BJ (cell line): Measurements from ENCODE around the gene ACTMAP. TPM values are rescaled to one million over a fixed set of nuclear protein-coding genes. Genes with fewer than 3 reads are reported as not detected.

Source experiments
- CTCF ChIA-PET: fragments of 350-600 bp; formaldehyde crosslinking; extraction: SDS; loops from one replicate; lab custom pipeline; 2021; ENCODE audit warnings: antibody characterized with exemption, inconsistent platforms; lab: Yijun Ruan, JAX
- POLR2A ChIA-PET: fragments of 300-600 bp; sonication (Branson Sonifier 250); formaldehyde crosslinking; extraction: SDS; loops from one replicate; lab custom pipeline; 2021; ENCODE audit warnings: antibody characterized with exemption; lab: Charles Lee
- DNase-seq: peaks from one replicate; pipeline ENCODE4 v3.0.0-alpha.2; 2011; ENCODE audit warnings: low read depth
- H3K27me3 ChIP-seq: 2 replicates; pipeline ENCODE4 v1.6.0; 2011; ENCODE audit warnings: low read length; ENCODE audit not compliant: control insufficient read depth, insufficient read depth
- H3K36me3 ChIP-seq: 2 replicates; pipeline ENCODE4 v1.5.1; 2011; ENCODE audit warnings: low read length; ENCODE audit not compliant: control insufficient read depth, insufficient read depth
- H3K4me3 ChIP-seq: 2 replicates; pipeline ENCODE4 v1.5.1; 2011; ENCODE audit warnings: low read depth, mild to moderate bottlenecking, control low read depth, low read length
- polyA plus RNA-seq: library from polyadenylated mRNA; depleted of rRNA; stranded (reverse); fragments of >200 nt; gene quantifications from 2 replicates; pipeline ENCODE4 v1.2.3, GENCODE V29; 2011
- TF ChIP-seq, protein P1 (sequence below): IDR thresholded peaks from 2 replicates; pipeline ENCODE4 v1.5.1; 2011; ENCODE audit warnings: low read depth, mild to moderate bottlenecking, control low read depth, inconsistent platforms, low read length, moderate library complexity; ENCODE audit not compliant: insufficient read depth

Gene ACTMAP
- polyA plus RNA-seq, 1 experiment: 5.5 TPM

DNA sequence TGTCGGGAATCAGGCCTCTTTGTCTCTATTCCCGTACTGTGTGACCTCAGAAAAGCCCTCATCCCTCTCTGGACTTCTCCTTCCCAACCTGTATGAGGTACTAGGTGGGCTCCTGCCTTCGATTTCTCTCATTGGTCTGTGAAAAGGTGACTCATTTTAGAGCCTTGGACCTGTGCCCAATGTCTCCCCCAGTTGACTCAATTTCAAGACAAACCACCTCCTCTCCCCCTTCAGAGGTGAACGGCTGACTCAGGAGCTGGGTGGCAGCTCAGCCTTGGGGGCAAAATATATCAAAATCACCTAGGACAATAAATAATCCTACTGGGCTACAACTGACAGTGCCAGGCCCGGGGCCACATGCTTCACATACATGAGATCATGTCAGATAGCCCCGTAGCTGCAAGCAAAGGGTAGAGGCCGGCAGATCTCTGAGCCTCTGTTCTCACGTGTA is 34.2 kb downstream of the ACTMAP start:
- H3K27me3 ChIP-seq: no peaks in the 10 kb centered on the region
- TF ChIP-seq, protein P1, sequence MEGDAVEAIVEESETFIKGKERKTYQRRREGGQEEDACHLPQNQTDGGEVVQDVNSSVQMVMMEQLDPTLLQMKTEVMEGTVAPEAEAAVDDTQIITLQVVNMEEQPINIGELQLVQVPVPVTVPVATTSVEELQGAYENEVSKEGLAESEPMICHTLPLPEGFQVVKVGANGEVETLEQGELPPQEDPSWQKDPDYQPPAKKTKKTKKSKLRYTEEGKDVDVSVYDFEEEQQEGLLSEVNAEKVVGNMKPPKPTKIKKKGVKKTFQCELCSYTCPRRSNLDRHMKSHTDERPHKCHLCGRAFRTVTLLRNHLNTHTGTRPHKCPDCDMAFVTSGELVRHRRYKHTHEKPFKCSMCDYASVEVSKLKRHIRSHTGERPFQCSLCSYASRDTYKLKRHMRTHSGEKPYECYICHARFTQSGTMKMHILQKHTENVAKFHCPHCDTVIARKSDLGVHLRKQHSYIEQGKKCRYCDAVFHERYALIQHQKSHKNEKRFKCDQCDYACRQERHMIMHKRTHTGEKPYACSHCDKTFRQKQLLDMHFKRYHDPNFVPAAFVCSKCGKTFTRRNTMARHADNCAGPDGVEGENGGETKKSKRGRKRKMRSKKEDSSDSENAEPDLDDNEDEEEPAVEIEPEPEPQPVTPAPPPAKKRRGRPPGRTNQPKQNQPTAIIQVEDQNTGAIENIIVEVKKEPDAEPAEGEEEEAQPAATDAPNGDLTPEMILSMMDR: no peak
- peak overlapping the region; percentile 70 for H3K4me3 ChIP-seq
- DNase-seq: no peak
- no peaks in the 10 kb centered on the region; the same call in none of the 2 replicates for H3K36me3 ChIP-seq
- ChIA-PET CTCF (interaction anchor here (0.7 to 1.9 kb wide), 2 partner anchors 52 to 63 kb away, joined by 3 to 5 read pairs; no protein-coding TSS in a partner anchor), POLR2A (interaction anchor here (0.6 kb wide), 1 partner anchor 27 kb away, joined by 4 read pairs; no protein-coding TSS in a partner anchor)

DNA sequence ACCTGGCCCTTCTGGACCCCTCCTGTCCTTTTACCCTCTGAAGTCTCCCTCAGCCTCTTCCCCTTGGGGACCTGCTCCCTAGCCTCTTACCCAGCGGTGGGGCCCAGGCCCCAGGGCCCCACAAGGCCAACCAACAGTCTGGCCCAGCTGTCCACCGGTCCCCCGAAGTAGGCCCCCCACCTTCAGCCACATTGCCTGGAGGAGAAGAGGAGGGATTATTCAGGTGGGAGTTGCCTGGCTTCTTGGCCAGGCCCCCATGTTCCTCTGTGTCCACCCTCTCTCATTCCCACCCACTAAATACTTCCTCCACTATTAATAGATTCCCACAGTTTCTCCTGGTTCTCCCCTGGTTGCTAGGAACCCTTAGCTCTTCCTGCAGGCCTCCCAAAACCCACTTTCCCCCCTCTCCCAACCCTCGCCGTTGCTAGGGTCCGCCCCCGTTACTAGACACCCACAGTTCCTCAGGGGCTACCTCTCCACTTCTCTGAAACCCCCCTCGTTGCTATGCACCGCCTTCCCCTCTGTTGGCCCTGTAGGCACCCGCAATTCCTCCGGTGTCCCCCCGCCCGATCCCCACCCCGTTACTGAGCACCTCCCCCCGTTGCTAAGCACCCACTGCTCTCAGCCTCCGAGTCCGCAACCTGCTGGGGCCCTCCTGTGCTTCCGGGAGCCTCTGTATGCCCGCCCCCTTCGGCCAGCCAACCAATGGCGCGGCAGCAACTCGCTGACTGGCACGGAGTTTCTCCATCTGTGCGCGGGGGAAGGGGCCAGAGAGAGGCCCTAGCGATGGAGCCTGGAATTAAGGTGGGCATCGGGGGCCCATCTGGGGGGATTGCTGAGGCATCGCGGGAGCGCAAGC is 35.6 kb downstream of the ACTMAP start:
- Histone ChIP-seq H3K36me3 (peaks cover 5% of the 10 kb centered on the region), H3K27me3 (no peaks in the 10 kb centered on the region), H3K4me3 (peak overlapping the region; percentile 60)
- ChIA-PET CTCF (interaction anchor here (0.9 kb wide), 1 partner anchor 12 kb away, joined by 4 read pairs; no protein-coding TSS in a partner anchor), POLR2A (no interaction called here)
- TF ChIP-seq, protein P1: no peak
- no peak for DNase-seq

DNA sequence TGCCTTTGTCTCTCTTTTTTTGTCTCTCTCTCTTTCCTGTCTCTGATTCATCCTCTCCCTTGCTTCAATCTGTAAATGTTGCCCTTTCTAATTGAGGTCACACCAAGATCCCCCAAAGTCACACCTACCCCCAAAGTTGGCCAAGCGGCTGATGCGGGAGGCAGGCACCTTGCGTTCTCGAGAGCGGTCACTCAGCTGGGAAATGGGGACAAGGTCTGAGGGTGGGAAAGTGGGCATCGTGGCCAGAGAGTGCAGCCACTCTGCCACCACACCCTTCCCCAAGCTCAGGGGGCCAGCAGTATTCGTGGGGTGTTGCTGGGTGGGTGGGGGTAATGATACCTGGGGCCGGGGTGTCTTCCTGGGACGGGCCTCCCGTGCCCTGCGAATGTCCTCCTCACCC is 36.3 kb downstream of the ACTMAP start:
- Histone ChIP-seq H3K36me3 (peaks cover 5% of the 10 kb centered on the region), H3K27me3 (no peaks in the 10 kb centered on the region), H3K4me3 (peak overlapping the region; percentile 60)
- CTCF ChIA-PET: interaction anchor here (0.9 kb wide), 1 partner anchor 11 kb away, joined by 4 read pairs; no protein-coding TSS in a partner anchor
- POLR2A ChIA-PET: no interaction called here
- no peak for DNase-seq
- TF ChIP-seq, protein P1: no peak

DNA sequence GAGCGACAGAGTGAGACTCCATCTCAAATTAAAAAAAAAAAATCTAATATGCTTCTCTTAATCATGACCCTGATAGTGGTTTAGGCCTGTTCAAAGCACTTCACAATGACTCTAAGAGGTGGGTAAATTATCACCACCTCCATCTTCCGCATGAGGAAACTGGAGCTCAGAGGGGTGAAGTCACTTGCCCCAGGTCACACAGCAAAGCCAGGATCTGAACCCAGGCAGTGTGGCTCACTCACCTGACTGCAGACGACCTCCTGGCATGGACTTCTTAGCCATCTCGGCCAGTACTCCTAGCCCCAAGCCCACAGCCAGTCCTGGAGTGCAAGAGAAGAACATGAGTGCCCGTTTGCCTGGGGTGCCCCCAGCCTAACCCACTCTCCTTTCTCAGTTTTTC is 40.5 kb downstream of the ACTMAP start:
- POLR2A ChIA-PET: no interaction called here
- H3K27me3 ChIP-seq: no peaks in the 10 kb centered on the region
- TF ChIP-seq, protein P1: no peak
- H3K4me3 ChIP-seq: no peak overlapping the region
- no peak for DNase-seq
- CTCF ChIA-PET: interaction anchor here (0.7 kb wide), 1 partner anchor 8 kb away, joined by 4 read pairs; no protein-coding TSS in a partner anchor
- H3K36me3 ChIP-seq: peaks cover 12% of the 10 kb centered on the region

DNA sequence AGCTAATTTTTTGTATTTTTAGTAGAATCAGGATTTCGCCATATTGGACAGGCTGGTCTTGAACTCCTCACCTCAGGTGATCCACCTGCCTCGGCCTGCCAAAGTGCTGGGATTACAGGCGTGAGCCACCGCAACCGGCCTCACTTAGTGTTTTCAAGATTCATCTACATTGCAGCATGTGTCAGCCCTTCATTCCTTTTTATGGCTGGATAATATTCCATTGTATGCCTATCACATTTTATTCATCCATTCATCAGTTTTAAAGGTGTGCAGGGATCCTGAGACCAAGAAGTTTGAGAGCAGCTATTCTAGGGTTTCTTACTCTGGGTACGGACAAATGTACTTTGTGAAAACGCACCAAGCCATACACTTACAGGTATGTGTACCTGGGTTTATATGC is 42.7 kb downstream of the ACTMAP start:
- DNase-seq: no peak
- CTCF ChIA-PET: interaction anchor here (1.0 kb wide), 1 partner anchor 16 kb away, joined by 3 read pairs; no protein-coding TSS in a partner anchor
- Histone ChIP-seq H3K27me3 (no peaks in the 10 kb centered on the region), H3K4me3 (no peak overlapping the region), H3K36me3 (peaks cover 24% of the 10 kb centered on the region)
- TF ChIP-seq, protein P1: no peak
- POLR2A ChIA-PET: no interaction called here
